Prostate gland (tissue), 2 donors: ENCODE measurements around the gene WDR49.

Source experiments
- POLR2A ChIP-seq: fragments of 450-650 bp; IDR thresholded peaks from one replicate; pipeline ENCODE4 v1.6.1; 2016; ENCODE audit warnings: antibody characterized with exemption, mild to moderate bottlenecking
- POLR2AphosphoS5 ChIP-seq: sonication (generic); formaldehyde crosslinking; IDR thresholded peaks from one replicate; pipeline ENCODE4 v1.6.1; 2017; ENCODE audit warnings: antibody characterized with exemption
- TF ChIP-seq, protein P1 (sequence below), 4 experiments: fragments of 200-600 bp in 2 of 4; fragments of 450-650 bp in 2 of 4; sonication (generic) in 2 of 4; IDR thresholded peaks; 1 replicate in 3 of 4; 2 replicates in 1 of 4; pipeline ENCODE4 v1.5.1; 2016 to 2019; ENCODE audit warnings: antibody characterized with exemption in 4 of 4, mild to moderate bottlenecking in 2 of 4, moderate library complexity in 2 of 4

DNA sequence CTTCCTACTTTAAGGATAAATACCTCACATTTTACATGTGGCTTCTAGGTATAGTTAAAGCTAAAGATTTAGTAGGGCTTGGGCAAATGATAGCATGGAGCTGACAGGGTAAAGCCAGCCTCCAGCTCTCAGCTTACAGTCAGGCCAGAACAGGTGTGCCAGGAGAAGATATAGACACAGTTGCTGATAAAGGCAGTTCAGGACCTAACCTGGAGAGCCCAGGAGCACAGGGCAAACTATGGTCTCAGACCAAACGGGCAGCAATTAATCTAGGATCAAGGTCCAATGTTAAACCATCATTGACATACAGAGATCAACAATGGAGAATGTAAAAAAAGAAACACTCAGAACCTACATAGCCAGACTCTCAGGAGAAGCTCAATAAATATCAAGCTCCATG lies 4.0 kb downstream of the WDR49 start:
- TF ChIP-seq POLR2A (no peak), POLR2AphosphoS5 (no peak)
- TF ChIP-seq, protein P1, sequence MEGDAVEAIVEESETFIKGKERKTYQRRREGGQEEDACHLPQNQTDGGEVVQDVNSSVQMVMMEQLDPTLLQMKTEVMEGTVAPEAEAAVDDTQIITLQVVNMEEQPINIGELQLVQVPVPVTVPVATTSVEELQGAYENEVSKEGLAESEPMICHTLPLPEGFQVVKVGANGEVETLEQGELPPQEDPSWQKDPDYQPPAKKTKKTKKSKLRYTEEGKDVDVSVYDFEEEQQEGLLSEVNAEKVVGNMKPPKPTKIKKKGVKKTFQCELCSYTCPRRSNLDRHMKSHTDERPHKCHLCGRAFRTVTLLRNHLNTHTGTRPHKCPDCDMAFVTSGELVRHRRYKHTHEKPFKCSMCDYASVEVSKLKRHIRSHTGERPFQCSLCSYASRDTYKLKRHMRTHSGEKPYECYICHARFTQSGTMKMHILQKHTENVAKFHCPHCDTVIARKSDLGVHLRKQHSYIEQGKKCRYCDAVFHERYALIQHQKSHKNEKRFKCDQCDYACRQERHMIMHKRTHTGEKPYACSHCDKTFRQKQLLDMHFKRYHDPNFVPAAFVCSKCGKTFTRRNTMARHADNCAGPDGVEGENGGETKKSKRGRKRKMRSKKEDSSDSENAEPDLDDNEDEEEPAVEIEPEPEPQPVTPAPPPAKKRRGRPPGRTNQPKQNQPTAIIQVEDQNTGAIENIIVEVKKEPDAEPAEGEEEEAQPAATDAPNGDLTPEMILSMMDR (IDR thresholded peaks at IDR 0.05) = no peak
